ENCODE results near the gene CTBP2. TPM values are rescaled to one million over a fixed set of nuclear protein-coding genes. Genes with fewer than 3 reads are reported as not detected.

CTBP2 gene
- total RNA-seq, 6 experiments from 2014 or later: 70.6 to 86.9 (median 78.8) TPM

GRCh38 chr10:125000366-125001312 lies 159.7 kb downstream of the CTBP2 start:
- Mint-ChIP-seq H3K4me3 (no peak overlapping the region), H3K4me1 (ENCODE audit: low read depth) (peaks cover 19% of the 10 kb centered on the region; the same call in 1 of the 2 replicates)

GRCh38 chr10:124999433-125000365 lies 160.7 kb downstream of the CTBP2 start:
- no peak for TF ChIP-seq CTCF (IDR thresholded peaks at IDR 0.05)
- Mint-ChIP-seq H3K36me3 (ENCODE audit: low read depth) (peaks cover 15% of the 10 kb centered on the region; the same call in 1 of the 2 replicates), H3K4me1 (ENCODE audit: low read depth) (peaks cover 19% of the 10 kb centered on the region; the same call in 1 of the 2 replicates), H3K4me3 (no peak overlapping the region), H3K9me3 (no peaks in the 10 kb centered on the region), H3K27ac (peak overlapping the region; percentile 69), H3K27me3 (ENCODE audit: insufficient read depth) (peaks cover 13% of the 10 kb centered on the region)
- DNase-seq: peak; percentile 42

More at GRCh38 chr10:125000366-125001312, 159.7 kb downstream of the CTBP2 start:
- H3K36me3 Mint-ChIP-seq (ENCODE audit: low read depth): peaks cover 15% of the 10 kb centered on the region; the same call in 1 of the 2 replicates
- TF ChIP-seq CTCF (IDR thresholded peaks at IDR 0.05): no peak
- H3K27ac Mint-ChIP-seq: peak overlapping the region; percentile 42
- no peaks in the 10 kb centered on the region for H3K9me3 Mint-ChIP-seq
- no peak for DNase-seq
- peaks cover 13% of the 10 kb centered on the region for H3K27me3 Mint-ChIP-seq (ENCODE audit: insufficient read depth)

DNA sequence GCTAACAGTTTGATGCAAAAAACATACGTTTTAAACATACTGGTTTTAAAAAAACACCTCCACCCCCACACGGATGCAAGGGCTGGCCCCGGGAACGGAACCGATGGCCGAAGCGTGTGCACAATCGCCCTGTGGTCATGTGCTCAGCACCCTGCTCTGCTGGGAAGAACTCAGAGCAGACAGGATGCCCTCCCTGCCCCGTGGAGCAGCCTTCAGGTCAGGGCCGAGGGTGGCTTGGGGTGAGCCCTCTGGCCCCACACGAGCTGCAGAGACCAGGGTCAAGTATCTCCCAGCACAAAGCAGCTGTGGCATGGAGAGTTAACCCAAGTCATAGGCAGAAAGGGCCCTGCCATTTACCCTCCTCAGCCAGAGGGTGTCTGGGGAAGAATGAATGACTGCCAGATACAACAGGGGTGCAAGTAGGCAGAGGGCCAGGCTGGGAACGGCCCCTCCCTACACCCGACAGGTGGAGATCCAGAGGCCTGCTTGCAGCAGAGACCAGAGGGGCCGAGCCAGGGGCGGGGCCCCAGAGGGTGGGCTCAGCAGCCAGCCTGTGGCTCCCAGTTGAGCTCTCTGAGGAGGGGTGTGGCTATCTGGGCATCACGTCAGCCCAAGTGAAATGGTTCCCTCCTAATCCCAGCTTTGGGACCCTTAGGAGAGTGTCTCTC lies 161.6 kb downstream of the CTBP2 start:
- Mint-ChIP-seq H3K4me1 (ENCODE audit: low read depth) (peaks cover 19% of the 10 kb centered on the region; the same call in 1 of the 2 replicates), H3K9me3 (no peaks in the 10 kb centered on the region), H3K36me3 (ENCODE audit: low read depth) (peaks cover 19% of the 10 kb centered on the region; the same call in 1 of the 2 replicates), H3K27me3 (ENCODE audit: insufficient read depth) (peaks cover 21% of the 10 kb centered on the region), H3K4me3 (no peak overlapping the region), H3K27ac (no peak overlapping the region)
- no peak for TF ChIP-seq CTCF (IDR thresholded peaks at IDR 0.05)
- no peak for DNase-seq

DNA sequence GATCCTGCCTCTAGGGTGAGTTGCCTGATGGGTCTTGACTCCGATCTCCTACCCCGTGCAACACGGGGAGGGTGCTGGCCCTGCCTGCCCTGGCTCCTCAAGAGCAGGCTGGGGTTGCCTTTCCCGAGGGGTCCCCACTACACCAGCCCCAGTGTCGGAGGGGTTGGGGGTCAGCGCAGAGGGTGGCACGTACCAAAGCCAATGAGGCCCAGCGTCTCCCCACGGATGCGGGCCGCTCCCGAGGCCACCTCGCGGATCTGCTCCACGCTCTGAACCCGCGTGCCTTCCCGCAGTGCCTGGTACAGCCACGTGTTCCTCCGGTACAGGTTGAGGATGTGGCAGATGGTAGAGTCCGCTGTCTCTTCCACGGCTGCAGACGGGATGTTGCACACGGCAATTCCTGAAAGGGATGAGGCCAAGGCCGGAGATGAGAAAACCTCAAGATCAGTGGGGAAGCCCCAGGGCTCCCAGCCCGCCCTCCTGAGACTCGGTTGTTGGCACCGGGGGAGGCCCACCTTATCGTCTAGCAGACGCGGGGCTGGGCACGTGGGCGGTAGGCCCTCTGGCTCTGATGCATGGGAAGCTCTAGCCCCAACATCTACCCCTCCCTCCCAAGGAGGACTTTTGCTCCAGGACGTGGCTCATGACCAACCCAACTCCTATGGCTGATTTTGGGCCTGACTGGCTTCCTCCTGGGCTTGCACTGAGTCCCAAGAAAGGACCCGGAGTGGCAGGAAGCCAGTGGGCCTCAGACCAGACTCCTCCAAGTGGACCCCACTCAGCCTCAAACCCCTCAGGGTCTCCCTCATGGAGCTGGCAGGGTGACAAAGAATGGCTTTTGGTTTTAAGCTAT lies 162.4 kb downstream of the CTBP2 start:
- Mint-ChIP-seq H3K36me3 (ENCODE audit: low read depth) (peaks cover 23% of the 10 kb centered on the region; the same call in 1 of the 2 replicates), H3K9me3 (no peaks in the 10 kb centered on the region), H3K27me3 (ENCODE audit: insufficient read depth) (peaks cover 21% of the 10 kb centered on the region), H3K4me3 (no peak overlapping the region), H3K27ac (peak overlapping the region; percentile 8), H3K4me1 (ENCODE audit: low read depth) (peaks cover 19% of the 10 kb centered on the region; the same call in 1 of the 2 replicates)
- no peak for DNase-seq
- no peak for TF ChIP-seq CTCF (IDR thresholded peaks at IDR 0.05)
